ENCODE measurements around the gene APOBEC2. TPM values are rescaled to one million over a fixed set of nuclear protein-coding genes. Genes with fewer than 3 reads are reported as not detected.

Gene APOBEC2
- total RNA-seq, 1 donor from 2014 or later = not detected

- DNase-seq (ENCODE audit: low read depth in 2 of 2) = no peak
These were observed 15.7 kb upstream of the APOBEC2 start for GRCh38 chr6:41037107-41037900.

GRCh38 chr6:41038205-41038604 lies 14.8 kb upstream of the APOBEC2 start:
- DNase-seq (ENCODE audit: low read depth in 2 of 2) = no peak

GRCh38 chr6:41039060-41039998 lies 13.7 kb upstream of the APOBEC2 start, which contains the start of gene UNC5CL:
Gene UNC5CL, minus strand, starts transcription at chr6:41039221. Its CDS starts 4,147 bp downstream, at chr6:41035074.
- peak; percentile 33 to 38 for DNase-seq (ENCODE audit: low read depth in 2 of 2)

GRCh38 chr6:41040101-41040939 lies 12.7 kb upstream of the APOBEC2 start:
- peak in 1 of 2 donors; percentile 17 for DNase-seq (ENCODE audit: low read depth in 2 of 2)

GRCh38 chr6:41040940-41041536 lies 12.0 kb upstream of the APOBEC2 start:
- DNase-seq (ENCODE audit: low read depth in 2 of 2) = no peak

GRCh38 chr6:41042226-41043055 lies 10.6 kb upstream of the APOBEC2 start, which contains the start of gene TSPO2:
Gene TSPO2, plus strand, starts transcription at chr6:41042467. Its CDS starts 519 bp downstream, at chr6:41042986.
- DNase-seq (ENCODE audit: low read depth in 2 of 2) = peak in 1 of 2 donors; percentile 28

- no peak for DNase-seq (ENCODE audit: low read depth in 2 of 2)
These were observed 9.9 kb upstream of the APOBEC2 start for GRCh38 chr6:41043151-41043550.

- DNase-seq (ENCODE audit: low read depth in 2 of 2) = no peak
These were observed 7.3 kb upstream of the APOBEC2 start for GRCh38 chr6:41045664-41046063.

- DNase-seq (ENCODE audit: low read depth in 2 of 2) = no peak
These were observed 6.9 kb upstream of the APOBEC2 start for GRCh38 chr6:41046084-41046483.

- DNase-seq (ENCODE audit: low read depth in 2 of 2) = no peak
These were observed 5.7 kb upstream of the APOBEC2 start for GRCh38 chr6:41047306-41047705.

GRCh38 chr6:41047745-41048732 lies 5.0 kb upstream of the APOBEC2 start:
- DNase-seq (ENCODE audit: low read depth in 2 of 2) = no peak

GRCh38 chr6:41049521-41049920 lies 3.5 kb upstream of the APOBEC2 start:
- no peak for DNase-seq (ENCODE audit: low read depth in 2 of 2)

- DNase-seq (ENCODE audit: low read depth in 2 of 2) = no peak
These were observed 3.0 kb upstream of the APOBEC2 start for GRCh38 chr6:41049955-41050354.

- DNase-seq (ENCODE audit: low read depth in 2 of 2) = no peak
These were observed 2.5 kb upstream of the APOBEC2 start for GRCh38 chr6:41050536-41050935.

GRCh38 chr6:41051873-41052272 lies 1.1 kb upstream of the APOBEC2 start:
- no peak for DNase-seq (ENCODE audit: low read depth in 2 of 2)

- DNase-seq (ENCODE audit: low read depth in 2 of 2) = no peak
These were observed 1.5 kb downstream of the APOBEC2 start for GRCh38 chr6:41054511-41054910.

- DNase-seq (ENCODE audit: low read depth in 2 of 2) = no peak
These were observed 2.1 kb downstream of the APOBEC2 start for GRCh38 chr6:41055149-41055548.

- DNase-seq (ENCODE audit: low read depth in 2 of 2) = no peak
These were observed 3.9 kb downstream of the APOBEC2 start for GRCh38 chr6:41056768-41057490.

All from lung microvascular endothelial cell (primary cell).